Eye (tissue), 1 donor: ENCODE data around the gene SLC31A1.
"Not testable (repeated sequence)": the region's sequence is repeated elsewhere in the genome, so short reads cannot be mapped to it uniquely, and the experiment has no call there.

ENCODE experiments used
- DNase-seq: peaks from one replicate; pipeline ENCODE4 v3.0.0-alpha.2; 2015

The SLC31A1 gene

GRCh38 chr9:113267911-113268566 is 46.7 kb downstream of the SLC31A1 start:
- no peak for DNase-seq

- no peak for DNase-seq
Observed at GRCh38 chr9:113269355-113269754, 48.0 kb downstream of the SLC31A1 start.

DNA sequence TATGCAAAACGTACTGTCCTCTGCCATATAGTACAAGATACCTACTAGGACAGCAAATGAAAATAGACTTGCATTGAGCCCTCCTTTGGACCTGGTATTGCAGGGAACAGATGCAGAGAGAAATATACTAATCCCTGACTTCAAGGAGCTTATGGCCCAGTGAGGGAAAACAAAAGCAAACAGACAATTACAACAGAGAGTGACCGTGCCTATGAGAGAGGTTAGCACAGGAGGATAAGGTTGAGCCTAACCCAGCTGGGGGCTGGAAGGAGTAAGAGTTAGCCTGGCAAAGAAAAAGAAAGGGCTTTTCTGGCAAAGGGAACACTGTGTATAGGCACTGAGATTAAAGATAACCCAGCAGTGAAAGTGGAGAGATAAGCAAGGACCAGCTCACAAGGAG is 48.5 kb downstream of the SLC31A1 start:
- no peak for DNase-seq

DNA sequence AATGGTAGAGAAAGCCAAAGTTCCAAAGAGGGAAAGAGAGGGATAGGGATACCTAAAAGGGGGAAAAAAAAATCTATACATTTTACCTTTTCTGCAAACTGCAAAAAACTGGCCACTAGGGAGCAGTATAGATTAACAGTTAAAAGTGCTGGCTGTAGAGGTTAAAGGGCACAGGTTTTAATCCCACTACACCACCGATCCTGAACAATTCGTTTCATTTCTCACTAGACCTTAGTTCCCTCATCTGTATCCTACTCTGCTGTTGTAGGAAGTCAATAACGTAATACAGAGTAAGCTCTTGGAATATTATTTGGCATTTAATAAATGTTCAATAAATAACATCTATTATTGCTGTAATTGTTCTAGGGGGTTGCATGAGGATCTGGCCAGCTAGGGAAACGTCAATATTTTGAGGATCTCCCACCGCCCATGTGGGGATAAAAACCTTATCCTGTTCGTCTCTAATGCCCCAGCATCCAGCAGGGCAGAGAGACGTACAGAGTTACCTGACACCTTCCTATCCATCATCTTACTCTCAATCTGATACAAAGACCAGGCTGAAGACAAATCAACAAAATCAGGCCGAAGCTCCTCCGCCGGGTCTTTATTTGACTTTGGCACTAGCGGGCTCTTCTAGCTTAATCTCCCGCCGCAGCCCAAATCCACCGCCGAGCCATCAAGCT is 53.3 kb downstream of the SLC31A1 start:
- peak; percentile 91 for DNase-seq

- DNase-seq = peak; percentile 99
Observed at GRCh38 chr9:113275157-113276131, 54.1 kb downstream of the SLC31A1 start, which contains the start of the genes CDC26 and PRPF4. Gene CDC26, minus strand, starts transcription at chr9:113275572. Its CDS starts 3,065 bp downstream, at chr9:113272507. Gene PRPF4, plus strand, starts transcription at chr9:113275658. Its CDS starts 86 bp downstream, at chr9:113275744.

GRCh38 chr9:113278840-113279239 is 57.5 kb downstream of the SLC31A1 start:
- DNase-seq = no peak

- DNase-seq = no peak
Observed at GRCh38 chr9:113281356-113281755, 60.0 kb downstream of the SLC31A1 start.

DNA sequence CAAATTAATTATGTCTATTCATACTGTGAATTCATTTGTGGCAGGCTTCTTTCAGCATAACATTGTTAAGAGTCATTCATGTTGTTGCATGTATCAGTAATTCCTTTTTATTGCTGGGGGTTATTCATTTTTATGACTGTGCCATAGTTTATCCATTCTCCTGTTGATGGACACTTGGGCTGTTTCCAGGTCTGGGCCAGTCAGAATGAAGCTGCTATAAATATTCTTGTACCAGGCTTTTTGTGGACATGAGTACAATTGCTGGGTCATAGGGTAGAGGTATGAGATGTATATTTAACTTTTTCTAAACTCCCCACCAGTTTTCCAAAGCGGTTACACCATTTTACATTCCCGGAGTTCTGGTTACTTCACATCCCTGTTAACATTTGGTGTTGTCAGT is 67.7 kb downstream of the SLC31A1 start:
- DNase-seq = no peak

DNA sequence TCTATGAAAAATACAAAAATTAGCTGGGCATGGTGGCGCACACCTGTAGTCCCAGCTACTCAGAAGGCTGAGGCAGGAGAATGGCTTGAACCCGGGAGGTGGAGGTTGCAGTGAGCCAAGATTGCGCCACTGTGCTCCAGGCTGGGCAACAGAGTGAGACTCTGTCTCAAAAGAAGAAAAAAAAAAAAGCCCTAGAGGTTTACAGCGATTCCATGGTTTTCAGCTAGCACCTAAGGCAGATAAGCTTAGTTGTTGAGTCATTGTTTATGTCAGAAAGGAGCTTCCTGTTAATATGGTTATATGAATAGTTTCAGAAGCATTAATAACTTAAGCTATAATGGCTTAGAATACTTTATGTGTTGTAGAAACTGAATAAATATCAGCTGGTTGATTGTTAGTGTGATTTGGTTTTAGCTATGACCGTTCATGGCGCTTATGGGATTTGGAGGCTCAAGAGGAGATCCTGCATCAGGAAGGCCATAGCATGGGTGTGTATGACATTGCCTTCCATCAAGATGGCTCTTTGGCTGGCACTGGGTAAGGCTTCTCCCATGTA is 68.8 kb downstream of the SLC31A1 start:
- DNase-seq = no peak

- DNase-seq = no peak
Observed at GRCh38 chr9:113293285-113293878, 72.0 kb downstream of the SLC31A1 start.

GRCh38 chr9:113296247-113296646 is 74.9 kb downstream of the SLC31A1 start:
- DNase-seq = not testable (repeated sequence)

GRCh38 chr9:113296796-113297558 is 75.6 kb downstream of the SLC31A1 start:
- no peak for DNase-seq

DNA sequence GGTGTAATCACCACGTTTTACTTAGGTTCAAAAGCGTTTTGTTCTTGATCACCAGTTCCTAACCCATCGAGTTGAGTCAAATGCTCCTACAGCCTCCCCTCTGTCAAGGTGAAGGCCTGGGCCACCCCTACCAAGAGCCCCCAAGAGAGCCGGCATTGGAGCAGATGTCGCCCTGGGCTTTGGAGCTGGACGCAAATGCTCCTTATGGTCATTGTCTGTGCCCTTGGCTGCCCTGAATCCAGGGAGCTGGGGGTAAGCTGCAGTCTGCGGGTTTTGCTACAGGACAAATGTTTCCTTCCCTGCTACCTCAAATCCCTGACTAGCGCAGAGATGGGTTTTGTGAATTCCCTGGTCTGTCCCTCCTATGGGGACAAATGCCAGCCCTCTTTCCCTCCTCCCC is 77.0 kb downstream of the SLC31A1 start:
- no peak for DNase-seq

- no peak for DNase-seq
Observed at GRCh38 chr9:113298924-113299770, 77.8 kb downstream of the SLC31A1 start.

DNA sequence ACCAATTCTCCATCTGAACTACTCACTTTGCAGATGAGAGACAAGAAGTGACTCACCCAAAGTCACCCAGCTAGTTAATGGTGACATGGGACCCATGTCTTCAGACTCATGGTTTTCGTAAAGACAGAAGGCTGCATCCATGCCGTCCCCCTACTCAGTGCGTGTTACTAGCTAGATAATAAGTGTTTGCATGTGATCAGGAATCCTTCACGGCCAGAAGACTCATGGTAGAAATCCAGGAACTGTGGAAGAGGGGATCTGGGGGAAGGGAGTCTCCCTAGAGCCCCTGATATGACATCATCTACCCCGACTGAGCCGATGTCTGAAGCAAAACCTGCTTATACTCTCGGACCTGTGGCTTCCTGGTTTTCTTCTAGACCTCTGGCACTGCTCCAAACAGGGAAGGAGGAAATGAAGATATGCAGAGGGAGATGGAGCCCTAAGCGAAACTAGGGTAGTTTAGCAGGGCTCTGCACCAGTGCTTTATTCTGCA is 78.5 kb downstream of the SLC31A1 start:
- DNase-seq = peak; percentile 3

DNA sequence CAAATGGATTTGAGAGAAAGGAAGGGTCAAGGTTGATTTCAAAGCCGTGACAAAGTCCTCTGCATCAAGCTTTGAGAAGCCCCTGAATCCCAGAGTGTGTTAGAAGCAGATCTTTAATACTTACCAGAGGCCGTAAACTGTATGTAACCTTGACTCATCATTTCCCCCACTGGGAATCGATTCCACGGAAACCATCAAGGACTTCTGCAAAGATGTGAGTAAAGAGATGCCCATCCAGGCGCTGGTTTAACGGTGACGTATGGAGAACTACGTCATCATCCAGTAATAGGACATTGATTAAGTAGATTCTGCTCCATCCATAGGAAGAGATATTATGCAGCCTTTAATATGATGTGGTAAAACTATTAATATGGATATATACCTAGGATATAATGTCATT is 80.2 kb downstream of the SLC31A1 start:
- no peak for DNase-seq

GRCh38 chr9:113302792-113303418 is 81.6 kb downstream of the SLC31A1 start, which contains the start of gene RNF183:
Gene RNF183, minus strand, starts transcription at chr9:113303376. Its CDS starts 5,192 bp downstream, at chr9:113298184.
- DNase-seq = peak; percentile 10

GRCh38 chr9:113306566-113306965 is 85.2 kb downstream of the SLC31A1 start:
- no peak for DNase-seq

DNA sequence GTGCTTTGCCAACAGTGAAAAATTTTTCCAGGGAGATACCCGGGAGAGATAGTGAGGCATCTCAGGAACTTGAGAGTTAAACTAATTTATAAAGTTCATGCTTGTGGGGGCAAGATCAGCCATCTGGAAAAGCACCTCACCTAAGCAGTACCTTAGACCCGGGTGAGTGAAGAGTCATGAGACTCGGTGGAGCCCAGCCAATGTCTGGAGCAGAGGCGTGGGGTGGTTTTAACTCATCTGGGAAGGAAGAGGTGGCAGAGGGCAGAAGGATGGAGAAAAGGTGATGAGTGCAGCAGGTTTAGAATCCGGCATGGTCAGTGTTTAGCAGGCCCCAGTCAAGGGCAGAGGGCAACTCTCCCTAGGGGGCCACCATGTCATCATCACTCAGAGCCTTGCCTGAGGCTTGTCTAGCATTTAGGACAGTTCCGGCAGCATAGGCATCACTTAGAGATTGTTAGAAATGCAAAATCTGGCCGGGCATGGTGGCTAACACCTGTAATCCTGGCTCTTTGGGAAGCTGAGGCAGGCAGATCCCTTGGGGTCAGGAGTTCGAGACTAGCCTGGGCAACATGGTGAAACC is 86.1 kb downstream of the SLC31A1 start:
- no peak for DNase-seq
